Bone marrow (tissue), 2 donors: ENCODE measurements around the gene NRARP.
A peak's percentile ranks its signal among the peaks of the same experiment; 100 is the strongest.

Experiments
- DNase-seq, 2 donors: peaks; one replicate each; lab custom pipeline; 2025; lab: John Stamatoyannopoulos, UW

NRARP gene

GRCh38 chr9:137310189-137311052 lies 8.3 kb upstream of the NRARP start:
- no peak for DNase-seq

GRCh38 chr9:137309368-137310188 lies 7.5 kb upstream of the NRARP start:
- no peak for DNase-seq

- DNase-seq, result no peak
These were observed 6.1 kb upstream of the NRARP start for GRCh38 chr9:137308057-137308619.

- peak in 1 of 2 donors; percentile 8 for DNase-seq
These were observed 5.4 kb upstream of the NRARP start for GRCh38 chr9:137307255-137308056.

- no peak for DNase-seq
These were observed 4.8 kb upstream of the NRARP start for GRCh38 chr9:137306850-137307254.

- DNase-seq, result no peak
These were observed 4.2 kb upstream of the NRARP start for GRCh38 chr9:137306066-137306849.

GRCh38 chr9:137305798-137306065 lies 3.7 kb upstream of the NRARP start:
- DNase-seq, result no peak

GRCh38 chr9:137305060-137305797 lies 3.2 kb upstream of the NRARP start:
- DNase-seq, result peak; percentile 26 to 70

- DNase-seq, result no peak
These were observed 2.5 kb upstream of the NRARP start for GRCh38 chr9:137304383-137305059.

GRCh38 chr9:137303893-137304382 lies 1.9 kb upstream of the NRARP start:
- no peak for DNase-seq

GRCh38 chr9:137303151-137303892 lies 1.3 kb upstream of the NRARP start:
- no peak for DNase-seq

- DNase-seq, result peak; percentile 27 to 95
These were observed 529 bp upstream of the NRARP start for GRCh38 chr9:137302449-137303150.

- DNase-seq, result no peak
These were observed 757 bp downstream of the NRARP start for GRCh38 chr9:137301081-137301947.

- no peak for DNase-seq
These were observed 1.4 kb downstream of the NRARP start for GRCh38 chr9:137300567-137301080.

GRCh38 chr9:137299938-137300337 lies 2.1 kb downstream of the NRARP start:
- DNase-seq, result no peak

- no peak for DNase-seq
These were observed 2.9 kb downstream of the NRARP start for GRCh38 chr9:137299203-137299565.
